Spleen (tissue), 11 donors: ENCODE results near the gene TMEM178B. TPM values are rescaled to one million over a fixed set of nuclear protein-coding genes. Genes with fewer than 3 reads are reported as not detected.

Source experiments
- DNase-seq: peaks from one replicate; pipeline ENCODE4 v3.0.0-alpha.2; 2020
- H3K27ac ChIP-seq, 8 donors: fragments of 200-600 bp; sonication (generic) in 7 of 8; 1 replicate in 4 of 8; 2 replicates in 4 of 8; pipeline versions ENCODE4 v1.5.0 to v1.8.0; 2016 to 2021; ENCODE audit warnings: inconsistent platforms in 4 of 8, mild to moderate bottlenecking in 4 of 8, moderate library complexity in 1 of 8
- H3K27me3 ChIP-seq, 7 donors: fragments of 200-600 bp; sonication (generic) in 6 of 7; replicated peaks in 1 of 7; 1 replicate in 4 of 7; 2 replicates in 3 of 7; pipeline versions ENCODE4 v1.5.0 to v1.8.0; 2016 to 2021; ENCODE audit warnings: inconsistent platforms in 3 of 7, mild to moderate bottlenecking in 1 of 7
- H3K36me3 ChIP-seq, 6 donors: fragments of 200-600 bp; sonication (generic) in 5 of 6; 1 replicate in 4 of 6; 2 replicates in 2 of 6; pipeline versions ENCODE4 v1.5.0 to v1.8.0; 2016 to 2021; ENCODE audit warnings: inconsistent platforms in 2 of 6
- H3K4me1 ChIP-seq, 6 donors: fragments of 200-600 bp; sonication (generic) in 5 of 6; 1 replicate in 3 of 6; 2 replicates in 3 of 6; pipeline versions ENCODE4 v1.5.0 to v1.8.0; 2016 to 2021; ENCODE audit warnings: inconsistent platforms in 3 of 6
- H3K4me3 ChIP-seq, 8 donors: fragments of 200-600 bp; sonication (generic) in 7 of 8; 1 replicate in 4 of 8; 2 replicates in 4 of 8; pipeline versions ENCODE4 v1.5.0 to v1.8.0; 2016 to 2021; ENCODE audit warnings: inconsistent platforms in 4 of 8, mild to moderate bottlenecking in 4 of 8, moderate library complexity in 2 of 8
- H3K9me3 ChIP-seq, 8 donors: fragments of 200-600 bp; sonication (generic) in 7 of 8; 1 replicate in 4 of 8; 2 replicates in 4 of 8; pipeline versions ENCODE4 v1.5.0 to v1.8.0; 2016 to 2021; ENCODE audit warnings: inconsistent platforms in 4 of 8
- POLR2A ChIP-seq, 3 donors: fragments of 450-650 bp; IDR thresholded peaks; one replicate each; pipeline ENCODE4 v1.5.1; 2017; ENCODE audit warnings: antibody characterized with exemption in 3 of 3, mild to moderate bottlenecking in 1 of 3
- POLR2AphosphoS5 ChIP-seq, 3 donors: sonication (generic); formaldehyde crosslinking; IDR thresholded peaks; one replicate each; pipeline ENCODE4 v1.5.1; 2017; ENCODE audit warnings: antibody characterized with exemption in 3 of 3
- WGBS, 5 donors: extraction: QIAGEN DNeasy Blood & Tissue Kit in 3 of 5; methylation state at CpG; one replicate each; pipeline versions ENCODE4 v1.1.5 to v1.1.7; 2013 to 2018; 5-methylcytosine and 5-hydroxymethylcytosine counted together
- intact Hi-C: fragments of 100-400 bp; cut with DNase I; formaldehyde crosslinking; loops from one replicate; pipeline ENCODE4 v1.15.0; 2023; ENCODE audit warnings: low total_unique reads
- polyA plus RNA-seq, 3 donors: library from polyadenylated mRNA; stranded (reverse); fragments of 200-250 nt; gene quantifications; one replicate each; pipeline ENCODE4 v1.2.1, GENCODE V29; 2013
- total RNA-seq, 7 donors: library from RNA; depleted of rRNA in 3 of 7; stranded (reverse); fragments of >200 nt in 3 of 7; fragmentation: NEBNext Ultra II Directional in 4 of 7; extraction: Animal tissue kit (Norgen Biotek cat#: 25700) in 4 of 7; gene quantifications; one replicate each; pipeline versions ENCODE4 v1.1.0 to v1.2.1, GENCODE V29; 2016 to 2021
- TF ChIP-seq, protein P1 (sequence below), 11 experiments: fragments of 200-600 bp in 7 of 11; fragments of 450-650 bp in 4 of 11; sonication (generic) in 4 of 11; IDR thresholded peaks in 8 of 11; conservative IDR thresholded peaks in 3 of 11; 1 replicate in 7 of 11; 2 replicates in 4 of 11; pipeline versions ENCODE4 v1.4.0 to v1.8.0; 2016 to 2021; ENCODE audit warnings: antibody characterized with exemption in 11 of 11, inconsistent platforms in 4 of 11, mild to moderate bottlenecking in 1 of 11
- donor health status: healthy with polysubstance abuse.
- donor health status: DM: no; HTN: no; CAD: no; lungs with moderate emphysema.
- donor health status: DM: no; HTN: no; CAD: no.
- donor health status: Bipolar disorder and iron deficiency.
- donor health status: healthy.
- donor health status: DM: no; HTN: no; CAD: no.
- donor health status: DM: yes; HTN: yes; CAD: no.

The TMEM178B gene
- total and polyA plus RNA-seq, 10 donors = 0.35 to 5.5 (median 1.3) TPM

DNA sequence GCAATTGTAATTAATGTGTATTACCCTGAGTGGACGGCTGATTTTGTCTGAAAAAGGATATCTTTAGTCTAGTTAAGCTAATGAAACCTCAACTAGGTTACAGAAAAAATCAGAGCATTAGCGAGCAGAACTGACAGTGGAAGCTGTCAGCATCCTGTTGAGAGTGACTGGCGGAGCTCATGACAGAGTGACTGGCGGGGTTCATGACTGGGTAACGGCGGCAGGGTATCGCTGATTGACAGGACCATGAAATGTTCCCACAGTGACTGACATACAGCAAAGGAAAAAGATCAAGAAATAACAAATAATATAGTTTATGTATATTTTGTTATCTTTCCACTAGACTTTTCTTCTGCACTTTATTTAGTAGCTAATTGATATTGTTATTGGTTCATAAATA is 274.9 kb downstream of the TMEM178B start:
- Histone ChIP-seq H3K4me3 (no peak overlapping the region), H3K27ac (no peak overlapping the region), H3K36me3 (no peaks in the 10 kb centered on the region), H3K9me3 (no peaks in the 10 kb centered on the region), H3K4me1 (no peaks in the 10 kb centered on the region), H3K27me3 (no peaks in the 10 kb centered on the region)
- no peak for DNase-seq
- TF ChIP-seq POLR2AphosphoS5 (IDR thresholded peaks at IDR 0.05) (no peak), POLR2A (IDR thresholded peaks at IDR 0.05) (no peak)
- TF ChIP-seq, protein P1, sequence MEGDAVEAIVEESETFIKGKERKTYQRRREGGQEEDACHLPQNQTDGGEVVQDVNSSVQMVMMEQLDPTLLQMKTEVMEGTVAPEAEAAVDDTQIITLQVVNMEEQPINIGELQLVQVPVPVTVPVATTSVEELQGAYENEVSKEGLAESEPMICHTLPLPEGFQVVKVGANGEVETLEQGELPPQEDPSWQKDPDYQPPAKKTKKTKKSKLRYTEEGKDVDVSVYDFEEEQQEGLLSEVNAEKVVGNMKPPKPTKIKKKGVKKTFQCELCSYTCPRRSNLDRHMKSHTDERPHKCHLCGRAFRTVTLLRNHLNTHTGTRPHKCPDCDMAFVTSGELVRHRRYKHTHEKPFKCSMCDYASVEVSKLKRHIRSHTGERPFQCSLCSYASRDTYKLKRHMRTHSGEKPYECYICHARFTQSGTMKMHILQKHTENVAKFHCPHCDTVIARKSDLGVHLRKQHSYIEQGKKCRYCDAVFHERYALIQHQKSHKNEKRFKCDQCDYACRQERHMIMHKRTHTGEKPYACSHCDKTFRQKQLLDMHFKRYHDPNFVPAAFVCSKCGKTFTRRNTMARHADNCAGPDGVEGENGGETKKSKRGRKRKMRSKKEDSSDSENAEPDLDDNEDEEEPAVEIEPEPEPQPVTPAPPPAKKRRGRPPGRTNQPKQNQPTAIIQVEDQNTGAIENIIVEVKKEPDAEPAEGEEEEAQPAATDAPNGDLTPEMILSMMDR (IDR thresholded peaks at IDR 0.05 in 8 of 11, conservative IDR thresholded peaks at IDR 0.05 in 3 of 11) = no peak
- intact Hi-C loops = no loop called here
- 79 to 88% (median 82%) methylated on average over 7 of the region's 7 CpGs for WGBS, 5 donors

DNA sequence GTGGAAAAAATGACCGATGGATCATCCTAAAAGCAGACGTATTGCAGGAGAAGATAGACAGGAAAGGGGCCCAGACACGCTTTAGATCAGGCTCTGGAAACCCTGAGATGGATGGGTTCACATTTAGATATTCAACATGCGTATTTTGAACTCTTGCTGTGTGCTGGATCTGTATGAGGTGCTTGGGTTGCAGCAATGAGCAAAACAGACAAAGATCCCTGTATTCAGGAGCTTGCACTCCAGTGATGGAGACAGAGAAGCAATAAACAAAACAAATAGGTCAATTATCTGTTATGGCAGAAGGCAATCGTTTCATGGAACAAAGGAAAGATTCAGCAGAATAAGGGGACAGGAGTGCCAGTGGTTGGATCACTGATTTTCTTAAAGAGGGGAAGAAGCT is 275.5 kb downstream of the TMEM178B start:
- H3K27me3 ChIP-seq = no peaks in the 10 kb centered on the region
- H3K27ac ChIP-seq = no peak overlapping the region
- TF ChIP-seq POLR2A (IDR thresholded peaks at IDR 0.05) (no peak), POLR2AphosphoS5 (IDR thresholded peaks at IDR 0.05) (no peak)
- TF ChIP-seq, protein P1 (IDR thresholded peaks at IDR 0.05 in 8 of 11, conservative IDR thresholded peaks at IDR 0.05 in 3 of 11) = no peak
- 72 to 86% (median 81%) methylated on average over 5 of the region's 5 CpGs for WGBS, 5 donors
- H3K4me3 ChIP-seq = no peak overlapping the region
- H3K4me1 ChIP-seq = no peaks in the 10 kb centered on the region
- no peak for DNase-seq
- no peaks in the 10 kb centered on the region for H3K36me3 ChIP-seq
- intact Hi-C loops = no loop called here
- no peaks in the 10 kb centered on the region for H3K9me3 ChIP-seq

DNA sequence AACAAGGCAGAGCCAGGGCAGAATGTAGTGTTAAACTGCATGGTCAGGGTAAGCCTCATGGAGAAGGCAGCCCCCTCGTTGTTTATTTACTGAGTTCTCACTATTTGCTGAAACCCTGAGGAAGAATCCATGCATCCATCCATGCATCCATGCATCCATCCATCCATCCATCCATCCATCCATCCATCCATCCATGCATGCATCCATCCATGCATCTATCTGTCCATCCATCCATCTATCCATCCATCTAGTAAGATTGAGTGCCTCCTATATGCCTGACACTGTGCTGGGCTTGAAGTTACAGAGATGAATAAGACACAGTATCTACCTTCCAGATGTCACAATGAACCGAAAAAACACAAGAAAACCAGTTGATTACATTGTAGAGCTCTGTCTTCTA is 275.9 kb downstream of the TMEM178B start:
- Histone ChIP-seq H3K4me3 (no peak overlapping the region), H3K4me1 (no peaks in the 10 kb centered on the region), H3K27me3 (no peaks in the 10 kb centered on the region), H3K27ac (no peak overlapping the region), H3K9me3 (no peaks in the 10 kb centered on the region), H3K36me3 (no peaks in the 10 kb centered on the region)
- DNase-seq = no peak
- 63 to 81% (median 76%) methylated on average over 2 of the region's 2 CpGs for WGBS, 5 donors
- intact Hi-C loops = no loop called here
- TF ChIP-seq POLR2AphosphoS5 (IDR thresholded peaks at IDR 0.05) (no peak), POLR2A (IDR thresholded peaks at IDR 0.05) (no peak)
- TF ChIP-seq, protein P1 (IDR thresholded peaks at IDR 0.05 in 8 of 11, conservative IDR thresholded peaks at IDR 0.05 in 3 of 11) = no peak

DNA sequence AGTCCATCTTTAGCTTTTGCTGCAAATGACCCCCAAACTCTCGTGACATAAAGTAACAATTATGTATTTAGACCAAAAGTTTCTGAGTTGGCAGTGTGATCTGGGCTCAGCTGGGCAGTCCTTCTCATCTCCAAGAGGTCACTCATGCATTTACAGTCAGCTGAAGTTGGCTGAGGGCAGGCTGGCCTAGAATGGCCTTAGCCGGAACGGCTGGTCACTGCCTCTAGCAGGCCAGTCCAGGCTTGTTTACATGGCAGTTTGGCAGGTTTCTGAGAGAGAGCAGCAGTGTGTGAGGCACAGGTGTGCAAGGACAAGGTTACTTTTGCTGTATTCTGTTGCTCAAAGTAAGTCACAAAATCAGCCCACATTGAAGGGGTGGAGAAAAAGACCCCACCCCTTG is 277.3 kb downstream of the TMEM178B start:
- H3K36me3 ChIP-seq = no peaks in the 10 kb centered on the region
- H3K4me1 ChIP-seq = no peaks in the 10 kb centered on the region
- no peak overlapping the region for H3K27ac ChIP-seq
- WGBS, 5 donors = 59 to 98% (median 79%) methylated on average over 1 to 3 of the region's 3 CpGs
- intact Hi-C loops = no loop called here
- H3K9me3 ChIP-seq = no peaks in the 10 kb centered on the region
- no peak for DNase-seq
- TF ChIP-seq, protein P1 (IDR thresholded peaks at IDR 0.05 in 8 of 11, conservative IDR thresholded peaks at IDR 0.05 in 3 of 11) = no peak
- TF ChIP-seq POLR2A (IDR thresholded peaks at IDR 0.05) (no peak), POLR2AphosphoS5 (IDR thresholded peaks at IDR 0.05) (no peak)
- no peak overlapping the region for H3K4me3 ChIP-seq
- H3K27me3 ChIP-seq = no peaks in the 10 kb centered on the region
